HEK293 (cell line): ENCODE measurements around the gene TET1.

Source experiments
- GLI2 ChIP-seq: fragments of 450-650 bp; formaldehyde crosslinking; IDR thresholded peaks from 2 replicates; pipeline ENCODE4; 2017; ENCODE audit warnings: missing biosample characterization, missing genetic modification characterization, low read depth, borderline replicate concordance
- HOXD13 ChIP-seq: sonication (generic); formaldehyde crosslinking; IDR thresholded peaks from 2 replicates; pipeline ENCODE4 v1.8.0; 2022; ENCODE audit warnings: missing genetic modification reagents, borderline replicate concordance
- ZBTB7A ChIP-seq: fragments of 450-650 bp; formaldehyde crosslinking; IDR thresholded peaks from 2 replicates; pipeline ENCODE4 v1.5.1; 2016; ENCODE audit warnings: low read depth, missing biosample characterization, missing genetic modification characterization
- ZEB2 ChIP-seq: fragments of 450-650 bp; formaldehyde crosslinking; IDR thresholded peaks from 2 replicates; pipeline ENCODE4 v1.5.1; 2016; ENCODE audit warnings: missing biosample characterization, missing genetic modification characterization
- ZFP3 ChIP-seq: fragments of 450-650 bp; formaldehyde crosslinking; IDR thresholded peaks from 2 replicates; pipeline ENCODE4 v1.5.1; 2016; ENCODE audit warnings: low read depth, missing biosample characterization, missing genetic modification characterization
- ZNF2 ChIP-seq: fragments of 450-650 bp; formaldehyde crosslinking; IDR thresholded peaks from 2 replicates; pipeline ENCODE4 v1.5.1; 2016; ENCODE audit warnings: missing biosample characterization, missing genetic modification characterization
- ZNF24 ChIP-seq: fragments of 450-650 bp; formaldehyde crosslinking; IDR thresholded peaks from 2 replicates; pipeline ENCODE4 v1.5.1; 2016; ENCODE audit warnings: missing biosample characterization, missing genetic modification characterization
- ZNF311 ChIP-seq: fragments of 450-650 bp; formaldehyde crosslinking; IDR thresholded peaks from 2 replicates; pipeline ENCODE4 v1.5.1; 2017; ENCODE audit warnings: missing biosample characterization, missing genetic modification characterization, borderline replicate concordance
- ZNF548 ChIP-seq: fragments of 450-650 bp; formaldehyde crosslinking; IDR thresholded peaks from 2 replicates; pipeline ENCODE4 v1.5.1; 2016; ENCODE audit warnings: missing biosample characterization, missing genetic modification characterization
- ZNF777 ChIP-seq: fragments of 450-650 bp; formaldehyde crosslinking; IDR thresholded peaks from 2 replicates; pipeline ENCODE4 v1.5.1; 2017; ENCODE audit warnings: missing biosample characterization, missing genetic modification characterization, borderline replicate concordance
- TF ChIP-seq, protein P1 (sequence below): fragments of 450-650 bp; formaldehyde crosslinking; IDR thresholded peaks from 2 replicates; pipeline ENCODE4 v1.5.1; 2016; ENCODE audit warnings: missing biosample characterization, missing genetic modification characterization
- TF ChIP-seq, protein P2 (sequence below): fragments of 450-650 bp; formaldehyde crosslinking; IDR thresholded peaks from 2 replicates; pipeline ENCODE4 v1.5.1; 2016; ENCODE audit warnings: missing biosample characterization, missing genetic modification characterization
- TF ChIP-seq, protein P3 (sequence below): fragments of 450-650 bp; formaldehyde crosslinking; IDR thresholded peaks from 2 replicates; pipeline ENCODE4 v1.5.1; 2016; ENCODE audit warnings: missing biosample characterization, missing genetic modification characterization, low read depth
- TF ChIP-seq, protein P4 (sequence below): fragments of 450-650 bp; formaldehyde crosslinking; IDR thresholded peaks from 2 replicates; pipeline ENCODE4 v1.5.1; 2016; ENCODE audit warnings: missing biosample characterization, missing genetic modification characterization

DNA sequence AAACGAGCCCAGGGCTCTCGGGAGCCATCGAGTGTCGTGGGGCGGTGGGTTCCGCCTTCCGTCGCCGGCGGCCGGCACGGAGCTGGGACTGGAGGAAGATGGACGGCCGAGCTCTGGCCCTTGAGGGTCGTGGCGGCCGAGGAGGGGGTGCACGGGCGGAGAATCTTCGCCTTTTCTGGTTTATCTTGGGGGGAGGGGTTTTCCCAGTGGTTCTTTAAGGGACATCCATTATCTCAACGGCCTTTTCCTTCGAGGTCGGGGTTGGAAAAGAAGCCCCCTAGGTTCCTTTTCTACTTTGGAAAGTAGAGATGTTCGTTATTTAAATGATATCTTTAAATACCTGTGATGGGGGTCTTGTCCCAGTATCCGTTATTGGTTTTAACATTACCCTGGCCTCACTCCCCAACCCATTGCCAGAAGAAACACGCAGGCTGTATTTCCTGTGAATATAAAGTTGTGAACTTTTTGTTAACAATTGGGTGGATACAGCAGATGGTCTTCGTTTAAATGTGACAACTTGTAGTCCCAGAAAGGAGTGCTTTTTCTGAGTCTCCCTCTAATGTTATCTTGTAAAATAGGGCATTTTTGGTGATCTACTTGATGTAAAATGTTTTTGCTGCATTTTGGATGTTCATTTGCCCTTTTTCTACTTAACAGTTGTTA, 161.7 kb downstream of the TET1 start:
- TF ChIP-seq, protein P1, sequence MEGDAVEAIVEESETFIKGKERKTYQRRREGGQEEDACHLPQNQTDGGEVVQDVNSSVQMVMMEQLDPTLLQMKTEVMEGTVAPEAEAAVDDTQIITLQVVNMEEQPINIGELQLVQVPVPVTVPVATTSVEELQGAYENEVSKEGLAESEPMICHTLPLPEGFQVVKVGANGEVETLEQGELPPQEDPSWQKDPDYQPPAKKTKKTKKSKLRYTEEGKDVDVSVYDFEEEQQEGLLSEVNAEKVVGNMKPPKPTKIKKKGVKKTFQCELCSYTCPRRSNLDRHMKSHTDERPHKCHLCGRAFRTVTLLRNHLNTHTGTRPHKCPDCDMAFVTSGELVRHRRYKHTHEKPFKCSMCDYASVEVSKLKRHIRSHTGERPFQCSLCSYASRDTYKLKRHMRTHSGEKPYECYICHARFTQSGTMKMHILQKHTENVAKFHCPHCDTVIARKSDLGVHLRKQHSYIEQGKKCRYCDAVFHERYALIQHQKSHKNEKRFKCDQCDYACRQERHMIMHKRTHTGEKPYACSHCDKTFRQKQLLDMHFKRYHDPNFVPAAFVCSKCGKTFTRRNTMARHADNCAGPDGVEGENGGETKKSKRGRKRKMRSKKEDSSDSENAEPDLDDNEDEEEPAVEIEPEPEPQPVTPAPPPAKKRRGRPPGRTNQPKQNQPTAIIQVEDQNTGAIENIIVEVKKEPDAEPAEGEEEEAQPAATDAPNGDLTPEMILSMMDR (tag by site-specific recombination): no peak
- TF ChIP-seq HOXD13 (CRISPR knock-in tag) (no peak), ZNF24 (tag by site-specific recombination) (no peak), ZBTB7A (tag by site-specific recombination) (no peak), GLI2 (tag by site-specific recombination) (no peak), ZEB2 (tag by site-specific recombination) (no peak), ZNF548 (no peak), ZNF777 (tag by site-specific recombination) (no peak), ZNF311 (tag by site-specific recombination) (no peak), ZNF2 (tag by site-specific recombination) (no peak), ZFP3 (tag by site-specific recombination) (no peak)
- TF ChIP-seq, protein P2, sequence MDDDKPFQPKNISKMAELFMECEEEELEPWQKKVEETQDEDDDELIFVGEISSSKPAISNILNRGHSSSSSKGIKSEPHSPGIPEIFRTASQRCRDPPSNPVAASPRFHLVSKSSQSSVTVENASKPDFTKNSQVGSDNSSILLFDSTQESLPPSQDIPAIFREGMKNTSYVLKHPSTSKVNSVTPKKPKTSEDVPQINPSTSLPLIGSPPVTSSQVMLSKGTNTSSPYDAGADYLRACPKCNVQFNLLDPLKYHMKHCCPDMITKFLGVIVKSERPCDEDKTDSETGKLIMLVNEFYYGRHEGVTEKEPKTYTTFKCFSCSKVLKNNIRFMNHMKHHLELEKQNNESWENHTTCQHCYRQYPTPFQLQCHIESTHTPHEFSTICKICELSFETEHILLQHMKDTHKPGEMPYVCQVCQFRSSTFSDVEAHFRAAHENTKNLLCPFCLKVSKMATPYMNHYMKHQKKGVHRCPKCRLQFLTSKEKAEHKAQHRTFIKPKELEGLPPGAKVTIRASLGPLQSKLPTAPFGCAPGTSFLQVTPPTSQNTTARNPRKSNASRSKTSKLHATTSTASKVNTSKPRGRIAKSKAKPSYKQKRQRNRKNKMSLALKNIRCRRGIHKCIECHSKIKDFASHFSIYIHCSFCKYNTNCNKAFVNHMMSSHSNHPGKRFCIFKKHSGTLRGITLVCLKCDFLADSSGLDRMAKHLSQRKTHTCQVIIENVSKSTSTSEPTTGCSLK: no peak
- TF ChIP-seq, protein P3, sequence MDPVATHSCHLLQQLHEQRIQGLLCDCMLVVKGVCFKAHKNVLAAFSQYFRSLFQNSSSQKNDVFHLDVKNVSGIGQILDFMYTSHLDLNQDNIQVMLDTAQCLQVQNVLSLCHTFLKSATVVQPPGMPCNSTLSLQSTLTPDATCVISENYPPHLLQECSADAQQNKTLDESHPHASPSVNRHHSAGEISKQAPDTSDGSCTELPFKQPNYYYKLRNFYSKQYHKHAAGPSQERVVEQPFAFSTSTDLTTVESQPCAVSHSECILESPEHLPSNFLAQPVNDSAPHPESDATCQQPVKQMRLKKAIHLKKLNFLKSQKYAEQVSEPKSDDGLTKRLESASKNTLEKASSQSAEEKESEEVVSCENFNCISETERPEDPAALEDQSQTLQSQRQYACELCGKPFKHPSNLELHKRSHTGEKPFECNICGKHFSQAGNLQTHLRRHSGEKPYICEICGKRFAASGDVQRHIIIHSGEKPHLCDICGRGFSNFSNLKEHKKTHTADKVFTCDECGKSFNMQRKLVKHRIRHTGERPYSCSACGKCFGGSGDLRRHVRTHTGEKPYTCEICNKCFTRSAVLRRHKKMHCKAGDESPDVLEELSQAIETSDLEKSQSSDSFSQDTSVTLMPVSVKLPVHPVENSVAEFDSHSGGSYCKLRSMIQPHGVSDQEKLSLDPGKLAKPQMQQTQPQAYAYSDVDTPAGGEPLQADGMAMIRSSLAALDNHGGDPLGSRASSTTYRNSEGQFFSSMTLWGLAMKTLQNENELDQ (tag by site-specific recombination): no peak
- TF ChIP-seq, protein P4, sequence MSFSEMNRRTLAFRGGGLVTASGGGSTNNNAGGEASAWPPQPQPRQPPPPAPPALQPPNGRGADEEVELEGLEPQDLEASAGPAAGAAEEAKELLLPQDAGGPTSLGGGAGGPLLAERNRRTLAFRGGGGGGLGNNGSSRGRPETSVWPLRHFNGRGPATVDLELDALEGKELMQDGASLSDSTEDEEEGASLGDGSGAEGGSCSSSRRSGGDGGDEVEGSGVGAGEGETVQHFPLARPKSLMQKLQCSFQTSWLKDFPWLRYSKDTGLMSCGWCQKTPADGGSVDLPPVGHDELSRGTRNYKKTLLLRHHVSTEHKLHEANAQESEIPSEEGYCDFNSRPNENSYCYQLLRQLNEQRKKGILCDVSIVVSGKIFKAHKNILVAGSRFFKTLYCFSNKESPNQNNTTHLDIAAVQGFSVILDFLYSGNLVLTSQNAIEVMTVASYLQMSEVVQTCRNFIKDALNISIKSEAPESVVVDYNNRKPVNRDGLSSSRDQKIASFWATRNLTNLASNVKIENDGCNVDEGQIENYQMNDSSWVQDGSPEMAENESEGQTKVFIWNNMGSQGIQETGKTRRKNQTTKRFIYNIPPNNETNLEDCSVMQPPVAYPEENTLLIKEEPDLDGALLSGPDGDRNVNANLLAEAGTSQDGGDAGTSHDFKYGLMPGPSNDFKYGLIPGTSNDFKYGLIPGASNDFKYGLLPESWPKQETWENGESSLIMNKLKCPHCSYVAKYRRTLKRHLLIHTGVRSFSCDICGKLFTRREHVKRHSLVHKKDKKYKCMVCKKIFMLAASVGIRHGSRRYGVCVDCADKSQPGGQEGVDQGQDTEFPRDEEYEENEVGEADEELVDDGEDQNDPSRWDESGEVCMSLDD (tag by site-specific recombination): no peak
